Measurements from ENCODE around the gene TAX1BP1. TPM values are rescaled to one million over a fixed set of nuclear protein-coding genes. Genes with fewer than 3 reads are reported as not detected.

TAX1BP1 gene
- total RNA-seq, 1 experiment from 2014 or later: 58.3 TPM

- Histone ChIP-seq H2BK15ac (ENCODE audit: low read depth, low read length) (no peak overlapping the region), H3K9ac (ENCODE audit: extremely low read depth, insufficient read length, low read length) (no peak overlapping the region), H2BK12ac (ENCODE audit: insufficient read length, low read depth, low read length) (no peak overlapping the region), H3K23ac (ENCODE audit: insufficient read length, low read depth, low read length) (no peak overlapping the region), H3K23me2 (ENCODE audit: insufficient read length, low read depth, low read length, poor library complexity, severe bottlenecking) (no peaks in the 10 kb centered on the region), H2AFZ (ENCODE audit: low read length) (no peak overlapping the region), H4K91ac (ENCODE audit: insufficient read length, low read depth, low read length) (no peak overlapping the region), H2AK5ac (ENCODE audit: insufficient read length, low read length) (no peak overlapping the region), H3K4me2 (ENCODE audit: insufficient read depth, insufficient read length, low read length) (no peak overlapping the region), H3T11ph (ENCODE audit: low read length) (no peak overlapping the region), H2BK5ac (ENCODE audit: insufficient read length, low read length) (no peak overlapping the region), H4K20me1 (ENCODE audit: control insufficient read depth, insufficient read depth, insufficient read length) (no peaks in the 10 kb centered on the region), H2BK120ac (ENCODE audit: low read depth, low read length, poor library complexity, severe bottlenecking) (no peak overlapping the region), H3K4ac (ENCODE audit: low read depth, low read length) (no peak overlapping the region), H3K27me3 (ENCODE audit: insufficient read depth, low read length) (no peaks in the 10 kb centered on the region), H4K8ac (replicated peaks; ENCODE audit: insufficient read length, low read depth, low read length) (no peak overlapping the region), H3K56ac (ENCODE audit: insufficient read length, low read depth, low read length) (no peak overlapping the region), H3K18ac (ENCODE audit: insufficient read length, low read depth, low read length) (no peak overlapping the region), H3K14ac (ENCODE audit: insufficient read depth, low read length) (no peak overlapping the region), H4K5ac (ENCODE audit: insufficient read length, low read depth, low read length) (no peak overlapping the region), H3K79me2 (ENCODE audit: insufficient read depth, low read length) (no peaks in the 10 kb centered on the region), H3K4me1 (ENCODE audit: insufficient read depth, low read length) (no peaks in the 10 kb centered on the region), H3K79me1 (ENCODE audit: insufficient read depth, low read depth, low read length, poor library complexity, severe bottlenecking) (no peaks in the 10 kb centered on the region), H2BK20ac (ENCODE audit: low read depth, low read length, poor library complexity, severe bottlenecking) (no peak overlapping the region), H3K27ac (ENCODE audit: insufficient read length, low read depth, low read length) (no peak overlapping the region), H3K9me3 (ENCODE audit: control insufficient read depth, low read depth, low read length) (no peaks in the 10 kb centered on the region)
- Mint-ChIP-seq H3K36me3 (ENCODE audit: insufficient read depth in 1 of 3, low read depth in 3 of 3) (no peaks in the 10 kb centered on the region), H3K4me3 (no peak overlapping the region), H3K4me1 (peaks cover under 1% of the 10 kb centered on the region in 2 experiments; a peak in 2 of 4 replicates), H3K9me3 (no peaks in the 10 kb centered on the region), H3K27ac (no peak overlapping the region), H3K27me3 (ENCODE audit: low read depth) (no peaks in the 10 kb centered on the region)
- DNase-seq: no peak
- no peak for TF ChIP-seq CTCF (conservative IDR thresholded peaks at IDR 0.05)
- WGBS (ENCODE audit: extremely low coverage, insufficient read length, low lambda C conversion rate): no CpG with 5 or more reads among the region's 4 CpGs
Measured at GRCh38 chr7:27695096-27695495, 44.9 kb upstream of the TAX1BP1 start.

Measured in H9 (cell line).